ENCODE measurements around the gene PML.

DNA sequence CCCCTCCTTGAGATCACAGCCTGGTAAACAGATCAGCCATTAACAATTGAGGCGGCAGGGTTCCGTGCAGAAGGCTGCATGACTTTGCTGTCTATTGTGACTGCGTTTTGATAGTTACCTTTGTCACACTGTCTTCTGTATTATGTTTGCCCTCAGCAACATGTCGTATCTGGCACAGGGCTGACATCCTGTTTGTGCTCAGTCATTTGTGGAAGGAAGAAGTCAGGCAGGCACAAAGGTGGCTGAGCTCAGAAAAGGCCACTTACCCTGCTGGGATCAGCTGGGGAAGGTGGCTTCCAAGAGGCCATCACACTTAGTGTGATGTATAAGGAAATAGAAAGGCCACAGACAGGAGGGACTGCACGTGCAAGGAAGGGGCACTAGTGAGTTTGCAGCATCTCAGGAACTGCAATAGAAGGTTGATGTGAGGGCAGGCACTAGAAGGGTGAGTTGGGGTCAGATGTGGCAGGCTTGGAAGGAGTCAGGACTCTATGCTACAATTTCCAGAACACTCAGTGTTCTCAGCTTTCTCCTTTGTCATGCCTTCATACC is 13.4 kb downstream of the PML start:
- TF ChIP-seq RARB (CRISPR knock-in tag; IDR thresholded peaks at IDR 0.05) (no peak), ZNF565 (CRISPR knock-in tag; conservative IDR thresholded peaks at IDR 0.05; ENCODE audit: low read depth) (no peak), ZNF70 (CRISPR knock-in tag; IDR thresholded peaks at IDR 0.05) (no peak), ESRRG (CRISPR knock-in tag; IDR thresholded peaks at IDR 0.05) (no peak), ARNTL (CRISPR knock-in tag; IDR thresholded peaks at IDR 0.05; ENCODE audit: borderline replicate concordance, low read depth) (no peak), OSR1 (CRISPR knock-in tag; IDR thresholded peaks at IDR 0.05) (no peak), GLIS3 (CRISPR knock-in tag; IDR thresholded peaks at IDR 0.05) (no peak)
- TF ChIP-seq, protein P1, sequence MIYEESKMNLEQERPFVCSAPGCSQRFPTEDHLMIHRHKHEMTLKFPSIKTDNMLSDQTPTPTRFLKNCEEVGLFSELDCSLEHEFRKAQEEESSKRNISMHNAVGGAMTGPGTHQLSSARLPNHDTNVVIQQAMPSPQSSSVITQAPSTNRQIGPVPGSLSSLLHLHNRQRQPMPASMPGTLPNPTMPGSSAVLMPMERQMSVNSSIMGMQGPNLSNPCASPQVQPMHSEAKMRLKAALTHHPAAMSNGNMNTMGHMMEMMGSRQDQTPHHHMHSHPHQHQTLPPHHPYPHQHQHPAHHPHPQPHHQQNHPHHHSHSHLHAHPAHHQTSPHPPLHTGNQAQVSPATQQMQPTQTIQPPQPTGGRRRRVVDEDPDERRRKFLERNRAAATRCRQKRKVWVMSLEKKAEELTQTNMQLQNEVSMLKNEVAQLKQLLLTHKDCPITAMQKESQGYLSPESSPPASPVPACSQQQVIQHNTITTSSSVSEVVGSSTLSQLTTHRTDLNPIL (CRISPR knock-in tag; IDR thresholded peaks at IDR 0.05; ENCODE audit: low read depth) = no peak
